PC-9 (cell line): Measurements from ENCODE around the gene LRRC47. TPM values are rescaled to one million over a fixed set of nuclear protein-coding genes. Genes with fewer than 3 reads are reported as not detected.

Source experiments
- BruUV-seq: library from RNA; stranded (reverse); fragments of 400-500 nt; replicated peaks from 2 replicates; lab custom pipeline; 2021; lab: Mats Ljungman, UMichigan
- CTCF ChIA-PET: fragments of 300-600 bp; sonication (Branson Sonifier 250); formaldehyde crosslinking; loops from one replicate; lab custom pipeline; 2022; ENCODE audit warnings: antibody characterized with exemption; lab: Charles Lee
- POLR2A ChIA-PET: fragments of 300-600 bp; sonication (Branson Sonifier 250); formaldehyde crosslinking; loops from one replicate; lab custom pipeline; 2022; ENCODE audit warnings: antibody characterized with exemption; ENCODE audit not compliant: unreplicated experiment; lab: Charles Lee
- DNase-seq, 2 experiments: peaks; one replicate each; pipeline versions ENCODE4 v3.0.0 to v3.0.0-alpha.2; 2015 to 2022; ENCODE audit warnings: mixed read lengths in 1 of 2
- H2AFZ ChIP-seq: fragments of 200-600 bp; sonication (generic); 2 replicates; pipeline ENCODE4 v1.8.1; 2017; ENCODE audit warnings: antibody characterized with exemption
- H3F3A ChIP-seq: fragments of 200-600 bp; sonication (generic); 2 replicates; pipeline ENCODE4 v1.8.1; 2017; ENCODE audit warnings: antibody characterized with exemption, mild to moderate bottlenecking, low read depth; ENCODE audit not compliant: insufficient read depth
- H3K27ac ChIP-seq: fragments of 200-600 bp; sonication (generic); 2 replicates; pipeline ENCODE4 v1.6.1; 2016; ENCODE audit warnings: mixed run types
- H3K27me3 ChIP-seq: fragments of 200-600 bp; sonication (generic); 2 replicates; pipeline ENCODE4 v1.6.1; 2016; ENCODE audit warnings: low read depth, mixed run types; ENCODE audit not compliant: insufficient read depth
- H3K36me3 ChIP-seq: fragments of 200-600 bp; sonication (generic); 2 replicates; pipeline ENCODE4 v1.6.1; 2016; ENCODE audit warnings: low read depth, mixed run types
- H3K4me1 ChIP-seq: fragments of 200-600 bp; sonication (generic); replicated peaks from 2 replicates; pipeline ENCODE4 v1.6.1; 2016; ENCODE audit warnings: mixed run types; ENCODE audit not compliant: insufficient read depth
- H3K4me2 ChIP-seq: fragments of 200-600 bp; sonication (generic); 2 replicates; pipeline ENCODE4 v1.6.1; 2017; ENCODE audit warnings: mixed run types
- H3K4me3 ChIP-seq: fragments of 200-600 bp; sonication (generic); 2 replicates; pipeline ENCODE4 v1.6.1; 2016; ENCODE audit warnings: mixed run types
- H3K79me2 ChIP-seq: fragments of 200-600 bp; sonication (generic); 2 replicates; pipeline ENCODE4 v1.6.1; 2017; ENCODE audit warnings: low read depth, mixed run types
- H3K9me2 ChIP-seq: fragments of 200-600 bp; sonication (generic); 2 replicates; pipeline ENCODE4 v1.8.1; 2017; ENCODE audit warnings: mild to moderate bottlenecking; ENCODE audit not compliant: insufficient read depth
- H3K9me3 ChIP-seq: fragments of 200-600 bp; sonication (generic); 2 replicates; pipeline ENCODE4 v1.8.1; 2016; ENCODE audit warnings: low read depth; ENCODE audit not compliant: insufficient read depth
- H4K20me1 ChIP-seq: fragments of 200-600 bp; sonication (generic); 2 replicates; pipeline ENCODE4 v1.8.1; 2017; ENCODE audit not compliant: insufficient read depth
- EZH2 ChIP-seq: fragments of 200-600 bp; sonication (generic); IDR thresholded peaks from 2 replicates; pipeline ENCODE4 v1.8.0; 2017; ENCODE audit warnings: antibody characterized with exemption, low read depth
- intact Hi-C: fragments of 100-400 bp; cut with micrococcal nuclease; formaldehyde crosslinking; loops from one replicate; pipeline ENCODE4 v1.10.0; 2022; ENCODE audit not compliant: unreplicated experiment
- total RNA-seq: library from RNA; stranded (reverse); gene quantifications from 2 replicates; pipeline ENCODE4 v1.2.3, GENCODE V29; 2021
- TF ChIP-seq, protein P1 (sequence below): fragments of 200-600 bp; sonication (generic); conservative IDR thresholded peaks from 2 replicates; pipeline ENCODE4 v1.6.1; 2017; ENCODE audit warnings: mixed run types, antibody characterized with exemption, mild to moderate bottlenecking, moderate library complexity

Gene LRRC47
- total RNA-seq, 1 experiment from 2014 or later, result 34.2 TPM

DNA sequence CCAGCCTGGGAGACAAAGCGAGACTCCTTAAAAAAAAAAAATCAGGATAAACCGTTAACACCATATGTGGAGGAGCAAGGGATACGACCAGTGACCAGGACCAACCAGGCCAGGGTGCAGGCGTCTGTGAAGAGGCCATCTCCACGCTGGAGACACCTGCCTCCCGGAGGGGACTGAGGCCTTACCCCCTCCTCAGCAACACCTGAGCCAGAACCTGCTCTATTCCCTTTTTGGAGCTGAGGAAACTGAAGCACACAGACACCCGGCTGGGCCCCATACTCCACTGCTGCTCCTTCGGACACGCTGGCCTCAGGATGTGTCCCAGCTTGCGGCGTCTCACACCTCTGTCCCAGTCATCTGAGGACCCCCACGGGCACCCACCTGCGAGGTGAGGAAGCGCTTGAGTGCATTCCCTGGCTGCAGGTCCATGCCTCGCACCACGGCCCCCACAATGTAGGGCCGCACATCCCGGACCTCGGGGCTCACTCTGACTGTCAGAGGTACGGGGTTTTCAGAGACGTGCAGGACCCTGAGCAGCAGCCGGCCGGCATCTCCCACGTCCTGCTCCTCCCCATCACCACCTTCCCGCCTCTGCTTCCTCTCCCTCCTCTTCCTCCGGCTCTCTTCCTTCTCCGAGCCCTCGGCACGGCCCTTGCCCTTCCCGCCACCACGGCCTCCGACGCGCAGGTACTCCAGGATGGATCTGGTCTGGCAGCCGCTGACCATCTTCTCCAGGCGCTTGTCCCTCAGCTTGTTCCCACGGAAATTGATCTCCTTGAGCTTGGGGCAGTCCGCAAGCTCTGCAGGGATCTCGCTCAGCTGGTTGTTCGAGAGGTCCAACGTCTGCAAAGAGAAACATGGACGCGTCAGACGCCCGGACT lies 9.6 kb downstream of the LRRC47 start:
- no peak for DNase-seq
- no peaks in the 10 kb centered on the region for H3K4me1 ChIP-seq
- H3K4me3 ChIP-seq, result no peak overlapping the region
- no peaks in the 10 kb centered on the region for H3K9me3 ChIP-seq
- no peaks in the 10 kb centered on the region; the same call in 1 of the 2 replicates for H3F3A ChIP-seq
- no peak for TF ChIP-seq EZH2
- TF ChIP-seq, protein P1, sequence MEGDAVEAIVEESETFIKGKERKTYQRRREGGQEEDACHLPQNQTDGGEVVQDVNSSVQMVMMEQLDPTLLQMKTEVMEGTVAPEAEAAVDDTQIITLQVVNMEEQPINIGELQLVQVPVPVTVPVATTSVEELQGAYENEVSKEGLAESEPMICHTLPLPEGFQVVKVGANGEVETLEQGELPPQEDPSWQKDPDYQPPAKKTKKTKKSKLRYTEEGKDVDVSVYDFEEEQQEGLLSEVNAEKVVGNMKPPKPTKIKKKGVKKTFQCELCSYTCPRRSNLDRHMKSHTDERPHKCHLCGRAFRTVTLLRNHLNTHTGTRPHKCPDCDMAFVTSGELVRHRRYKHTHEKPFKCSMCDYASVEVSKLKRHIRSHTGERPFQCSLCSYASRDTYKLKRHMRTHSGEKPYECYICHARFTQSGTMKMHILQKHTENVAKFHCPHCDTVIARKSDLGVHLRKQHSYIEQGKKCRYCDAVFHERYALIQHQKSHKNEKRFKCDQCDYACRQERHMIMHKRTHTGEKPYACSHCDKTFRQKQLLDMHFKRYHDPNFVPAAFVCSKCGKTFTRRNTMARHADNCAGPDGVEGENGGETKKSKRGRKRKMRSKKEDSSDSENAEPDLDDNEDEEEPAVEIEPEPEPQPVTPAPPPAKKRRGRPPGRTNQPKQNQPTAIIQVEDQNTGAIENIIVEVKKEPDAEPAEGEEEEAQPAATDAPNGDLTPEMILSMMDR, result no peak
- peaks cover 17% of the 10 kb centered on the region for H3K36me3 ChIP-seq
- H3K4me2 ChIP-seq, result no peak overlapping the region
- ChIA-PET CTCF (no interaction called here), POLR2A (no interaction called here)
- H3K27ac ChIP-seq, result no peak overlapping the region
- no TSS peak for BruUV-seq
- H3K27me3 ChIP-seq, result no peaks in the 10 kb centered on the region
- peaks cover 30% of the 10 kb centered on the region for H4K20me1 ChIP-seq
- H3K9me2 ChIP-seq, result no peaks in the 10 kb centered on the region
- no peak overlapping the region for H2AFZ ChIP-seq
- intact Hi-C loops, result no loop called here
- peaks cover 6% of the 10 kb centered on the region for H3K79me2 ChIP-seq

DNA sequence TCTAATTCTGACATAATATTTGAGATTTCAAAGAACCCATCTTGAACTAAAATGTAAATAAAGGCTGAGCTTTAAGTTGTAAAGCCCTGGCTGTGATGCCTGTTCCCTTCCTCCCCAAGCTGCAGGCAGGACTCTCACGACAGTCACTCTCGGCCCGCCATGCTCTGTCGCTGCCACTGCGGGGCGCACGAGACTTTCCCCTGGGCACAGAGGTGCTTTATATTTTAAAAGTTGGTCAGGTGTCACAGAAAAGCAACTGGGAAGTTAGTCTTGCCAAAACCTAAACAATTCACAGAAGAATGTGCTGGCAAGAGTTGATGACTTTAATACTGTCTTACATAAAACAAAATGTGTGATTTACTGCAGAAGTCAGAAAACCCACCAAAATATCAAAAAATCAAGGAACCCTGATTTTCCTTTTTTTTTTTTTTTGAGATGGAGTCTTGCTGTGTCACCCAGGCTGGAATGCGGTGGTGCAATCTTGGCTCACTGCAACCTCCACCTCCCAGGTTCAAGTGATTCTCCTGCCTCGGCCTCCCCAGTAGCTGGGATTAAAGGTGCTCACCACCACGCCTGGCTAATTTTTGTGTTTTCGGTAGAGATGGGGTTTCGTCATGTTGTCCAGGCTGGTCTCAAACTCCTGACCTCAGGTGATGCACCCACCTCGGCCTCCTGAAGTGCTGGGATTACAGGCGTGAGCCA lies 10.7 kb downstream of the LRRC47 start:
- CTCF ChIA-PET, result no interaction called here
- intact Hi-C loops, result no loop called here
- no peak for TF ChIP-seq EZH2
- TF ChIP-seq, protein P1, result peak; percentile 45

DNA sequence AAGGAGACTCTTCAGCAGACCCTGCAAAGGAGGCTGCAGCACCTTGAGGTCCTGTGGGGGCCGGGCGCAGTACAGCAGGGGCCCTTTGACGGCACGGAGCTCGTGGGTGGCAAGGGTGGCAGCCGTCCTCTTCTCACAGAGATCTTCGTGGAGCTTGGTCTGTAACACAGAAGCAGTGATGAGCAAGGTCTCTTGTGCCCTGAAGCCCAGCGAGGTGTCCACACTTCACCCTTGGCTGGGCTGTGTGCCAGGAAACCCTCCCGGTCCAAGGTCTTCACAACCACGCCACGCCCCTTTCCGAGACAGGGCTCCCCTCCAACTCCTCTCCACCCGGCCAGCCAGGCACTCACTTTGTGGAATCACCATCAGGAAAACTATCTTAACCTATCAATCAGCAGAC lies 11.3 kb downstream of the LRRC47 start:
- ChIA-PET POLR2A (no interaction called here), CTCF (no interaction called here)
- no peak for TF ChIP-seq EZH2
- TF ChIP-seq, protein P1, result no peak
- Histone ChIP-seq H3K27ac (no peak overlapping the region), H3K4me2 (no peak overlapping the region), H2AFZ (no peak overlapping the region), H3K9me3 (no peaks in the 10 kb centered on the region), H3K36me3 (peaks cover 25% of the 10 kb centered on the region), H3K27me3 (no peaks in the 10 kb centered on the region), H3F3A (no peaks in the 10 kb centered on the region; the same call in 1 of the 2 replicates), H3K4me3 (no peak overlapping the region), H3K9me2 (no peaks in the 10 kb centered on the region), H3K79me2 (no peaks in the 10 kb centered on the region), H4K20me1 (peaks cover 28% of the 10 kb centered on the region), H3K4me1 (no peaks in the 10 kb centered on the region)
- no TSS peak for BruUV-seq
- intact Hi-C loops, result no loop called here
- no peak for DNase-seq

More for the DNA sequence above, 10.7 kb downstream of the LRRC47 start:
- no peaks in the 10 kb centered on the region for H3K9me2 ChIP-seq
- H2AFZ ChIP-seq, result no peak overlapping the region
- DNase-seq, result no peak
- no peaks in the 10 kb centered on the region for H3K4me1 ChIP-seq
- H3K27me3 ChIP-seq, result no peaks in the 10 kb centered on the region
- no peaks in the 10 kb centered on the region for H3K79me2 ChIP-seq
- BruUV-seq, result no TSS peak
- no peak overlapping the region for H3K27ac ChIP-seq
- no peaks in the 10 kb centered on the region for H3K9me3 ChIP-seq
- H3F3A ChIP-seq, result no peaks in the 10 kb centered on the region; the same call in 1 of the 2 replicates
- H3K36me3 ChIP-seq, result peaks cover 19% of the 10 kb centered on the region
- peaks cover 28% of the 10 kb centered on the region for H4K20me1 ChIP-seq
- no peak overlapping the region for H3K4me3 ChIP-seq
- H3K4me2 ChIP-seq, result no peak overlapping the region
- POLR2A ChIA-PET, result no interaction called here
